ENCODE measurements around the gene IGDCC3.

GRCh38 chr15:65292938-65293518 is 84.8 kb downstream of the IGDCC3 start:
- no peak for TF ChIP-seq CTCF (IDR thresholded peaks at IDR 0.05)
- TF ChIP-seq POLR2A (IDR thresholded peaks at IDR 0.05): no peak

All from testis (tissue), 2 donors.